Measurements from ENCODE around the gene UBE2G2. TPM values are rescaled to one million over a fixed set of nuclear protein-coding genes. Genes with fewer than 3 reads are reported as not detected.

The UBE2G2 gene
- total and polyA plus RNA-seq, 10 donors: 39.4 to 125 (median 84.5) TPM

DNA sequence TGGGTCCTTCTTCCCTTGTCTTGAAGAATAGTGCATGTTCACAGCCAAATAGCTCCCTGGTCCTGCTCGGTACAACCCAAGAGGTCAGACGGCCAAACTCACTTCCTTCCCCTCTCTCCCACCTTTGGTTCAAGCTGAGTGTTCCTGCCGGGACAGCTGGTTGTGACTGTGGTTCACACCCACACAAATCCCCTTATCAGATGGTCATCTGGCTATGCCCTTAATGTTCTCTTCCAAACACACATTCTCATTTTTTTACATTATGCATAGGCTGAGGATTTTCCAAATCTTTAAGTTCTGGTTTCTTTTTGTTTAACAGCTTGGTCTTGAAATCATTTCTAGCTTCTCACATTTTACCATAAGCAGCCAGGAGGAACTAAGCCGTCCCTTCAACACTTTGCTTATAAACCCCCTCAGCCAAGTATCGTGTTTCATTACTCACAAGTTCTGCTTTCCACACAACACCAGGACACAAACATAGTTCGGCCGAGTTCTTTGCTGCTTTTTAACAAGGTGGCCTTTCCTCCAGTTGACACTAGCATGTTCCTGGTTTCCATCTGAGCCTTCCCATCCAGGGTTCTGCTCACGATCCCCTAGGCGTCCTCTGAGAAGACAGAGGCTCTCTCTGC lies 70.6 kb downstream of the UBE2G2 start:
- Histone ChIP-seq H3K4me1 (no peaks in the 10 kb centered on the region), H3K27ac (no peak overlapping the region), H3K9me3 (peaks cover 0 to 12% (median 2%) of the 10 kb centered on the region in 8 donors), H3K4me3 (no peak overlapping the region), H3K27me3 (replicated peaks in 1 of 7) (peaks cover 0 to 60% (median 19%) of the 10 kb centered on the region in 7 donors), H3K36me3 (no peaks in the 10 kb centered on the region)
- no peak for TF ChIP-seq POLR2A (IDR thresholded peaks at IDR 0.05)
- no peak for TF ChIP-seq POLR2AphosphoS5 (IDR thresholded peaks at IDR 0.05)
- TF ChIP-seq, protein P1, sequence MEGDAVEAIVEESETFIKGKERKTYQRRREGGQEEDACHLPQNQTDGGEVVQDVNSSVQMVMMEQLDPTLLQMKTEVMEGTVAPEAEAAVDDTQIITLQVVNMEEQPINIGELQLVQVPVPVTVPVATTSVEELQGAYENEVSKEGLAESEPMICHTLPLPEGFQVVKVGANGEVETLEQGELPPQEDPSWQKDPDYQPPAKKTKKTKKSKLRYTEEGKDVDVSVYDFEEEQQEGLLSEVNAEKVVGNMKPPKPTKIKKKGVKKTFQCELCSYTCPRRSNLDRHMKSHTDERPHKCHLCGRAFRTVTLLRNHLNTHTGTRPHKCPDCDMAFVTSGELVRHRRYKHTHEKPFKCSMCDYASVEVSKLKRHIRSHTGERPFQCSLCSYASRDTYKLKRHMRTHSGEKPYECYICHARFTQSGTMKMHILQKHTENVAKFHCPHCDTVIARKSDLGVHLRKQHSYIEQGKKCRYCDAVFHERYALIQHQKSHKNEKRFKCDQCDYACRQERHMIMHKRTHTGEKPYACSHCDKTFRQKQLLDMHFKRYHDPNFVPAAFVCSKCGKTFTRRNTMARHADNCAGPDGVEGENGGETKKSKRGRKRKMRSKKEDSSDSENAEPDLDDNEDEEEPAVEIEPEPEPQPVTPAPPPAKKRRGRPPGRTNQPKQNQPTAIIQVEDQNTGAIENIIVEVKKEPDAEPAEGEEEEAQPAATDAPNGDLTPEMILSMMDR (IDR thresholded peaks at IDR 0.05 in 8 of 11, conservative IDR thresholded peaks at IDR 0.05 in 3 of 11): no peak
- DNase-seq: no peak
- intact Hi-C loops (cut with DNase I; ENCODE audit: low total_unique reads): loop anchor here (5.0 kb wide), 1 partner anchor 129 kb away; the partner anchor contains the start of gene KRTAP10-7
- WGBS, 5 donors: 60 to 66% (median 61%) methylated on average over 9 of the region's 9 CpGs

GRCh38 chr21:44730028-44730395 lies 71.6 kb downstream of the UBE2G2 start:
- intact Hi-C loops (cut with DNase I; ENCODE audit: low total_unique reads): loop anchor here (5.0 kb wide), 1 partner anchor 128 kb away; the partner anchor contains the start of gene KRTAP10-7
- TF ChIP-seq POLR2AphosphoS5 (IDR thresholded peaks at IDR 0.05) (no peak), POLR2A (IDR thresholded peaks at IDR 0.05) (no peak)
- TF ChIP-seq, protein P1 (IDR thresholded peaks at IDR 0.05 in 8 of 11, conservative IDR thresholded peaks at IDR 0.05 in 3 of 11): no peak
- Histone ChIP-seq H3K4me1 (no peaks in the 10 kb centered on the region), H3K27me3 (replicated peaks in 1 of 7) (peaks cover 0 to 65% (median 25%) of the 10 kb centered on the region in 7 donors), H3K4me3 (no peak overlapping the region), H3K9me3 (peaks cover 0 to 2% (median 0%) of the 10 kb centered on the region in 8 donors), H3K27ac (no peak overlapping the region), H3K36me3 (no peaks in the 10 kb centered on the region)
- no peak for DNase-seq
- 82 to 93% (median 87%) methylated on average over 5 to 7 of the region's 7 CpGs for WGBS, 5 donors

GRCh38 chr21:44729336-44730027 lies 72.1 kb downstream of the UBE2G2 start:
- Histone ChIP-seq H3K27me3 (replicated peaks in 1 of 7) (peaks cover 0 to 68% (median 29%) of the 10 kb centered on the region in 7 donors), H3K4me1 (no peaks in the 10 kb centered on the region), H3K4me3 (no peak overlapping the region), H3K9me3 (no peaks in the 10 kb centered on the region), H3K36me3 (no peaks in the 10 kb centered on the region), H3K27ac (no peak overlapping the region)
- no peak for DNase-seq
- intact Hi-C loops (cut with DNase I; ENCODE audit: low total_unique reads): loop anchor here (5.0 kb wide), 1 partner anchor 127 kb away; the partner anchor contains the start of gene KRTAP10-7
- TF ChIP-seq POLR2A (IDR thresholded peaks at IDR 0.05): no peak
- no peak for TF ChIP-seq POLR2AphosphoS5 (IDR thresholded peaks at IDR 0.05)
- TF ChIP-seq, protein P1 (IDR thresholded peaks at IDR 0.05 in 8 of 11, conservative IDR thresholded peaks at IDR 0.05 in 3 of 11): no peak
- WGBS, 5 donors: 90 to 92% (median 91%) methylated on average over 16 to 23 of the region's 23 CpGs

DNA sequence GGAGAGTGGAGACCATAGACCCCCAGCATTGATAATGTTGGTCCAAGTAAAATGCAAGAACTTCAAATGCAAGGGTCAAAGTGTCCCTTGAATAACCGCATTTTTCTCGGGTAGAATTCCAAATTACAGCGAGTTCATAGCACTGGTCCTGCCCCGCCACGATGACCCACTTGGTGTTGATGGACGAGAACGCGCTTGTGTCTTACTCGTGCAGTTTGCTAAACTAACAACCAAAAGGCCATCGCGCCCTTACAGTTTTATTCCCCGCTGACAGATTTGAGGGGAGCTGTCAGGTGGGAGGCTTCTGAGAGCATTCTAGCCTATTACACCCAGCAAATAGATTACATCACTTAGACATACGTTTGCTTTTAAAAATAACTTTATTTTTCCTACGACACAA lies 72.9 kb downstream of the UBE2G2 start:
- WGBS, 5 donors: 90 to 92% (median 91%) methylated on average over 14 of the region's 14 CpGs
- Histone ChIP-seq H3K4me3 (no peak overlapping the region), H3K27me3 (replicated peaks in 1 of 7) (peaks cover 3 to 70% (median 36%) of the 10 kb centered on the region in 7 donors), H3K4me1 (peaks cover under 1 to 5% (median 3%) of the 10 kb centered on the region in 6 donors), H3K9me3 (no peaks in the 10 kb centered on the region), H3K27ac (no peak overlapping the region), H3K36me3 (no peaks in the 10 kb centered on the region)
- intact Hi-C loops (cut with DNase I; ENCODE audit: low total_unique reads): no loop called here
- no peak for DNase-seq
- TF ChIP-seq POLR2A (IDR thresholded peaks at IDR 0.05) (no peak), POLR2AphosphoS5 (IDR thresholded peaks at IDR 0.05) (no peak)
- TF ChIP-seq, protein P1 (IDR thresholded peaks at IDR 0.05 in 8 of 11, conservative IDR thresholded peaks at IDR 0.05 in 3 of 11): no peak

Data from spleen (tissue), 11 donors.